ENCODE measurements around the gene CNOT6.

Gene CNOT6

GRCh38 chr5:180625125-180625790 lies 131.1 kb downstream of the CNOT6 start:
- Histone ChIP-seq H2AFZ (ENCODE audit: low read length) (no peak overlapping the region), H3F3A (ENCODE audit: insufficient read depth, low read length) (no peaks in the 10 kb centered on the region), H3K9ac (ENCODE audit: low read length) (no peak overlapping the region), H4K20me1 (ENCODE audit: insufficient read depth, low read length) (no peaks in the 10 kb centered on the region), H3K27ac (ENCODE audit: low read depth, low read length, poor library complexity, severe bottlenecking) (no peak overlapping the region), H3K9me2 (ENCODE audit: low read depth, low read length) (no peaks in the 10 kb centered on the region), H3K79me2 (ENCODE audit: insufficient read depth, low read length) (no peaks in the 10 kb centered on the region), H3K36me3 (ENCODE audit: insufficient read depth, low read length) (no peaks in the 10 kb centered on the region), H3K9me3 (ENCODE audit: low read length) (no peaks in the 10 kb centered on the region), H3K27me3 (ENCODE audit: insufficient read depth, low read length) (no peaks in the 10 kb centered on the region), H3K4me2 (ENCODE audit: low read length) (no peak overlapping the region), H3K4me1 (ENCODE audit: insufficient read depth, low read length, severe bottlenecking) (no peaks in the 10 kb centered on the region), H3K4me3 (ENCODE audit: low read depth, low read length, poor library complexity, severe bottlenecking) (no peak overlapping the region)
- TF ChIP-seq CTCF (IDR thresholded peaks at IDR 0.05; ENCODE audit: low read length) (no peak), EZH2 (IDR thresholded peaks at IDR 0.05; ENCODE audit: borderline replicate concordance, low read length) (no peak)

- Histone ChIP-seq H3K36me3 (ENCODE audit: insufficient read depth, low read length) (no peaks in the 10 kb centered on the region), H3K27me3 (ENCODE audit: insufficient read depth, low read length) (no peaks in the 10 kb centered on the region), H3K4me2 (ENCODE audit: low read length) (no peak overlapping the region), H2AFZ (ENCODE audit: low read length) (no peak overlapping the region), H3K27ac (ENCODE audit: low read depth, low read length, poor library complexity, severe bottlenecking) (no peak overlapping the region), H4K20me1 (ENCODE audit: insufficient read depth, low read length) (no peaks in the 10 kb centered on the region), H3K9me2 (ENCODE audit: low read depth, low read length) (no peaks in the 10 kb centered on the region), H3K9ac (ENCODE audit: low read length) (no peak overlapping the region), H3F3A (ENCODE audit: insufficient read depth, low read length) (no peaks in the 10 kb centered on the region), H3K79me2 (ENCODE audit: insufficient read depth, low read length) (no peaks in the 10 kb centered on the region), H3K4me1 (ENCODE audit: insufficient read depth, low read length, severe bottlenecking) (no peaks in the 10 kb centered on the region), H3K9me3 (ENCODE audit: low read length) (no peaks in the 10 kb centered on the region), H3K4me3 (ENCODE audit: low read depth, low read length, poor library complexity, severe bottlenecking) (no peak overlapping the region)
- TF ChIP-seq EZH2 (IDR thresholded peaks at IDR 0.05; ENCODE audit: borderline replicate concordance, low read length) (no peak), CTCF (IDR thresholded peaks at IDR 0.05; ENCODE audit: low read length) (no peak)
Measured at GRCh38 chr5:180625791-180626660, 131.8 kb downstream of the CNOT6 start.

GRCh38 chr5:180626661-180627385 lies 132.6 kb downstream of the CNOT6 start:
- H3F3A ChIP-seq (ENCODE audit: insufficient read depth, low read length), result no peaks in the 10 kb centered on the region
- no peak overlapping the region for H3K9ac ChIP-seq (ENCODE audit: low read length)
- H3K9me3 ChIP-seq (ENCODE audit: low read length), result no peaks in the 10 kb centered on the region
- H3K27me3 ChIP-seq (ENCODE audit: insufficient read depth, low read length), result no peaks in the 10 kb centered on the region
- H3K4me1 ChIP-seq (ENCODE audit: insufficient read depth, low read length, severe bottlenecking), result no peaks in the 10 kb centered on the region
- no peak overlapping the region for H3K4me2 ChIP-seq (ENCODE audit: low read length)
- H3K79me2 ChIP-seq (ENCODE audit: insufficient read depth, low read length), result no peaks in the 10 kb centered on the region
- no peaks in the 10 kb centered on the region for H4K20me1 ChIP-seq (ENCODE audit: insufficient read depth, low read length)
- no peak for TF ChIP-seq EZH2 (IDR thresholded peaks at IDR 0.05; ENCODE audit: borderline replicate concordance, low read length)
- no peak for TF ChIP-seq CTCF (IDR thresholded peaks at IDR 0.05; ENCODE audit: low read length)
- H3K4me3 ChIP-seq (ENCODE audit: low read depth, low read length, poor library complexity, severe bottlenecking), result no peak overlapping the region
- no peak overlapping the region for H3K27ac ChIP-seq (ENCODE audit: low read depth, low read length, poor library complexity, severe bottlenecking)
- H3K36me3 ChIP-seq (ENCODE audit: insufficient read depth, low read length), result no peaks in the 10 kb centered on the region
- no peaks in the 10 kb centered on the region for H3K9me2 ChIP-seq (ENCODE audit: low read depth, low read length)
- H2AFZ ChIP-seq (ENCODE audit: low read length), result no peak overlapping the region

Data from OCI-LY1 (cell line).